GM12891 (cell line): ENCODE data around the gene PIM2.

Experiments
- DNase-seq: peaks from one replicate; pipeline ENCODE4 v3.0.0; 2011; ENCODE audit warnings: low spot score; ENCODE audit not compliant: insufficient read length
- FAIRE-seq: peaks from 2 replicates; lab custom pipeline; 2011; peaks lifted over from hg19 to GRCh38; lab: Jason Lieb, UNC
- PAX5 ChIP-seq: IDR thresholded peaks from 2 replicates; pipeline ENCODE4 v1.6.1; 2011; ENCODE audit warnings: low read length, moderate library complexity, mild to moderate bottlenecking; ENCODE audit not compliant: insufficient read depth, severe bottlenecking
- POLR2A ChIP-seq: IDR thresholded peaks from 2 replicates; pipeline ENCODE4 v1.6.1; 2011; ENCODE audit warnings: low read depth, low read length, control low read depth
- POLR2AphosphoS5 ChIP-seq: IDR thresholded peaks from 2 replicates; pipeline ENCODE4 v1.6.1; 2011; ENCODE audit warnings: low read depth, low read length, control low read depth
- POU2F2 ChIP-seq: IDR thresholded peaks from 2 replicates; pipeline ENCODE4 v1.6.1; 2011; ENCODE audit warnings: low read depth, mild to moderate bottlenecking, control low read depth, low read length, moderate library complexity
- SPI1 ChIP-seq: IDR thresholded peaks from 2 replicates; pipeline ENCODE4 v1.6.1; 2011; ENCODE audit warnings: low read depth, low read length, control low read depth
- TAF1 ChIP-seq: IDR thresholded peaks from 2 replicates; pipeline ENCODE4 v1.6.1; 2011; ENCODE audit warnings: low read depth, low read length, control low read depth

PIM2 gene

DNA sequence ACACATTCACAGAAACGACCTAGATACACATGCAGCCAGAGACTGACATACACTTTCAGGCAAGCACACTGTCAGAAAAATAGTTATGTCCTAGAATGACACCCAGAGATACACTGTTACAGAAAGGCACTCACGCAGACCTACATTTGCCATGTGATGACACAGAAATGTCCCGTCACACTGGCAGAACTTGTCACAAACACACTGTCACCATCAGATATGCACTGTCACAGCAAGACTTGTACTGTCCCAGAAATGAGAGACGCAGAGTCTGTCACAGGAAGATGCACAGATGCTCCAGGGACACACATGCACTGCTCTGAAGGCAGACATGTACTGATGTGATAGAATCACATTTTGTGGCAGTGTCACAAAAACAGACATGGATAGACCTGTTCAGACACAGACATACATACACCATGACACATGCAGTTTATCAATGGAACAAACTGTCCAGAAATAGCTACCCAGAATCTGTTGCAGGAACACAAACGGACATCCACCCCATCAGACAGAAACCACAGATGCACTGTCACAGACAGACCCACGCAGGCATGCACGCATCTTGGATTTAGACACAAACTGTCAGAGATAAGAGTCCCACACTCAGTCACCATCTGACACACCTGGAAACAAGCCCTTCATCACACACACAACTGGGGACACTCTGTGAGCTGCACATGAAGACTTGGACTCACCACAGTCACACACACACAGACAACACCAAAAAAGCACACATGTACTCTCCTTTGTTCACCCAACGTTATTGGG, 1.3 kb upstream of the PIM2 start:
- DNase-seq = no peak
- no peak for TF ChIP-seq TAF1
- TF ChIP-seq POLR2AphosphoS5 = peak; percentile 34
- TF ChIP-seq SPI1 = no peak
- TF ChIP-seq POU2F2 = no peak
- peak; percentile 96 for FAIRE-seq

DNA sequence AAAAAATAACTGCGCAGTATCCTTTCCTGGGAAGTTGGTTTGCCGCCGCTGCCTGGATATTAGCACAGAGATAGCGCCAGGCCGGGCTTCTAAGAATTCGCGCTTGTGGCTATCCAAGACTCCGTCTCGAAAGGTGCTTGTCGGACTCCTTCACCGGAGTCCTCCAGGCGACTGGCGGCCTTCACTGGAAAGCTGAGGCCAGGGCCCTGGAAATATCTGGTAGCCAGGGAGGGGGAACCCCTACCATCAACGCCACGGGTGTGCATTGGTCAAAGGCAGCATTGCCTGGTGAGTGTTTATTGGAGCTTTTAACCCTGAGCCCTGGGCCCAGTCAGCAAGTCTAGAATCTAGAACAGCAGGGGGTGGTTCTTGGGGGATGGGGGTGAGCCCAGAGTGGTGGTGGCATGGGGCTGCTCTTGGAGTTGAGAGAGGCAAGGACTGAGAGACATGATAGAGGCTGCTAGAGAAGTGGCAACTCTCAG, 577 bp upstream of the PIM2 start:
- TF ChIP-seq TAF1 = no peak
- no peak for TF ChIP-seq SPI1
- no peak for TF ChIP-seq POU2F2
- TF ChIP-seq POLR2A = no peak
- no peak for TF ChIP-seq POLR2AphosphoS5
- no peak for TF ChIP-seq PAX5
- FAIRE-seq (no peak), DNase-seq (no peak)

DNA sequence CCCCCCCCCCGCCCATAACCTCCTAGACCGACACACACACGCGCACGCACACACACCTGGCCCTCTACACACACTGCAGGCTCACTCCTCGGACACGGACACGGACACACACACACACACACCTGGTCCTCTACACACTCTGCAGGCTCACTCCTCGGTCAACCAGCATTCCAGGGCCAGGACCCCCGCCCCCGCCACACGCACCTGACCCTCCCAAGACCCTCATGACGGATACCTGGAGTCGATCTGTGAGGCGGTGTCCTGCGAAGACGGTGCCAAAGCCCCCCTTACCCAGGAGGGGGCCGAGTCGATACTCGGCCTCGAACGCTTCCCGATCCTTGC, 552 bp downstream of the PIM2 start:
- FAIRE-seq (no peak), DNase-seq (no peak)
- TF ChIP-seq TAF1 = no peak
- TF ChIP-seq PAX5 = no peak
- TF ChIP-seq POLR2A = no peak
- TF ChIP-seq SPI1 = no peak
- no peak for TF ChIP-seq POU2F2
- no peak for TF ChIP-seq POLR2AphosphoS5

DNA sequence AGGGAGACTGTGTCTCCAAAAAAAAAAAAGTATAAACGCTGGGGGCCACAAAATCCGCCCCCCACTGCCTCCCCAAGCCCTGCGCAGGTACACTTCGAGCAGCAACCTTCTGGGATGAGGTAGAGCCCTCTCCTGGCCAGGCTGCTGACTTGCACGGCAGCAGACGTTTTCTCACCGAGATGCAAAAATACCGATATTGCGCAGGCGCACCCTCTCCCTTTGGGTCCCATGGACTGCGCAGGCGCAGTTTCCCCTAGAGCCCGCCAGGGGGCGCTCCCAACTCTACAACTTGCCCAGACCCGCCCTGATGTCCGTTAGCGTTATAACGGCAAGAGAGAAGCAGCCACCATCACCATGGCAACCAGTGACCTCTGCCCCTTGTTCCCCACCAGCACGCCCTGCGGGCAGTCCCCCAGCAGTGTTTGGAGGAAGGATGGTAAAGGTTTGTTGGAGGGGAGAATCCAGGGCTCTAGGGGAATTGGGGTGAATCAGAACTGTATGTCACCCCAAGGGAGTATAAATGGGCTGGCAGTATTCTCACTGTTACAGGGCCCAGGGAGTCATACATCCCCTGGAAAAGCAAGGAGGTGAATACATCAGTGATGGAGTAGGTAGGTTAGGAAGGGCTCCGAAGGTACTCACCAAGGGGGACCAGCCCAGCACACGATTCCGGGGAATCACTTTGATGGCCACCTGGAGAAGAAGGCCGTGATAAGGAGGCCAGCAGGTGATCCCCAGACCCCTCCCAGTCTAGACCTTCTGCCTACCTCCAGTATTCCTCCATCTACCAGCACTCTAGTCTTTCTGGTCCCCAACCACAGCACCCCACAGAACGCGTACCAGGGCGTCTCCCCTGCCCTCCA, 1.5 kb downstream of the PIM2 start:
- TF ChIP-seq SPI1 = no peak
- TF ChIP-seq TAF1 = no peak
- no peak for TF ChIP-seq PAX5
- TF ChIP-seq POLR2AphosphoS5 = no peak
- no peak for TF ChIP-seq POU2F2
- no peak; the same call in 1 of the 2 replicates for TF ChIP-seq POLR2A
- DNase-seq (peak; percentile 51), FAIRE-seq (peak; percentile 100)

DNA sequence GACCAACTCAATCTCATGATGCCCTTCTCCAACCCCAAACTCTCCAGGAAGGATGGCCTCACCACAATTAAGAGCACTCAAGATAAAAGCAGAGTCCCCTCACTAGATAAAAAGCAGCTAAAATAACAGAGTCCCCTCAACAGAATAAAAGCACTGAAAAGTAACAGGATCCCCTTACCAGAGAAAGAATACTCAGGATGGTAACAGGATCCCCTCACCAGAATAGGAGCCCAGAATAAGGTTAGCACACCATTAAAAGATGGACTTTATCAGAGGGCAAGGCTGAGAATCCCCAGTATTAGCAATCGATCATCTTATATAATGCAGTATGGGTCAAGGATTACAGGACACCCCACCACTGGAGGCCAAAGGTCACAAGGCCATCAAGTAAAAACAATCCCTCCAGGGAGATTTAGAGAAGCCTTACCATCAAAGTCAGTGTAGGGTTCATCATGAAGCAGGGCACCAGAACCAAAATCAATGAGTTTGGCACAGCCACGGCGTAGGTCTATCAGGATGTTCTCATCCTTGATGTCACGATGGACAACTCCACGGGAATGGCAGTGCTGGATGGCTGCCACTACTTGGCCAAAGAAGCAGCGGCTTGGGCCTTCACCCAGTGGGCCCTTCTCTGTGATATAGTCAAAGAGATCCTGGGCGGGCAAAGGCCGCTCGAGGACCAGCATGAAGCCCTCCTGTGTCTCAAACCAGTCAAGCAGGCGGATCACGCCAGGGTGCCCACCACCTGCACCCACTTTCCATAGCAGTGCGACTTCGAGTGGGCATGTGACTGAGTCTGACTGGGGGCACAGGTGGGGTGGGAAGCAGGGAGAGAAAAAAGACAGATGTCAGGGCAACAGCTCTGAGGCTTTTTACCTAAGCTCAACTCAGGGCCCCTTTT, 4.0 kb downstream of the PIM2 start:
- DNase-seq (no peak), FAIRE-seq (no peak)
- TF ChIP-seq SPI1 (no peak), POU2F2 (no peak), TAF1 (no peak), PAX5 (no peak), POLR2AphosphoS5 (peak; percentile 64; the same call in 1 of the 2 replicates), POLR2A (peak; percentile 22; the same call in 1 of the 2 replicates)

DNA sequence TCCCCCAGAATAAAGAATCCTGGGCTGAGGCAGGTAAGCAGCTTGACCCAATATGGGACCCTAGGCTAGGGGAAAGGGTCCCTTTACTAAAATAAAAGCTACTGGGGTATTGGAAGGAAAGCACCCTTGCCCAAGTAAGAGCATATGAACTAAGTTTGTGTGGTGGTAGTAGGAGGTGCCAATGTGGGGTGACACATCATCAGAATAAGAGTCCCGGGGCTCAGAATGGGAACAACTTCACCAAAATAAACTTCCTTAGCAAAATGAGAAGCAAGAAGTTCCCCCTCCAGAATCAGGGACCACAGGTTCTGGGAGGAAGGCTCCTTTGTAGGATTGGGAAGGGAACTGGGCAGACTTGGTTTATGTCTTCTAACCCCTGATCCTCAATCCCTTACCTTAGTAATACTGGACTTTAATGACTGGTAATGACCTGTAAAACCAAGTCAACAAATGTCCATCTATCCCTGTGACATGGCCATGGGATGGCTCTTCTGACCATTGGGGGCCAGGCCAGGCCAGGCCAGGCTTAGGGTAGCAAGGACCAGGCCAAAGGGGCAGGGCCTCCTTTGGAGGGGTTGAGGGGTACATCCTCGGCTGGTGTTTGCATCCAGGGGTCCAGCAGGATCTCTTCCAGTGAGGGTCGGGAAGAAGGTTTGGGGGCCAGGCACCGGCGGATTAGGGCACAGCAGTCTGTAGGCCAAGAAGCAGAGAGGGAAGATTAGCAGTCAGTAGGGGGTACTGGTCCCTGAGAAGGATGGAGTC, 5.0 kb downstream of the PIM2 start:
- no peak for TF ChIP-seq POU2F2
- TF ChIP-seq PAX5 = no peak
- TF ChIP-seq POLR2A = peak; percentile 42; the same call in 1 of the 2 replicates
- TF ChIP-seq SPI1 = no peak
- DNase-seq (no peak), FAIRE-seq (no peak)

DNA sequence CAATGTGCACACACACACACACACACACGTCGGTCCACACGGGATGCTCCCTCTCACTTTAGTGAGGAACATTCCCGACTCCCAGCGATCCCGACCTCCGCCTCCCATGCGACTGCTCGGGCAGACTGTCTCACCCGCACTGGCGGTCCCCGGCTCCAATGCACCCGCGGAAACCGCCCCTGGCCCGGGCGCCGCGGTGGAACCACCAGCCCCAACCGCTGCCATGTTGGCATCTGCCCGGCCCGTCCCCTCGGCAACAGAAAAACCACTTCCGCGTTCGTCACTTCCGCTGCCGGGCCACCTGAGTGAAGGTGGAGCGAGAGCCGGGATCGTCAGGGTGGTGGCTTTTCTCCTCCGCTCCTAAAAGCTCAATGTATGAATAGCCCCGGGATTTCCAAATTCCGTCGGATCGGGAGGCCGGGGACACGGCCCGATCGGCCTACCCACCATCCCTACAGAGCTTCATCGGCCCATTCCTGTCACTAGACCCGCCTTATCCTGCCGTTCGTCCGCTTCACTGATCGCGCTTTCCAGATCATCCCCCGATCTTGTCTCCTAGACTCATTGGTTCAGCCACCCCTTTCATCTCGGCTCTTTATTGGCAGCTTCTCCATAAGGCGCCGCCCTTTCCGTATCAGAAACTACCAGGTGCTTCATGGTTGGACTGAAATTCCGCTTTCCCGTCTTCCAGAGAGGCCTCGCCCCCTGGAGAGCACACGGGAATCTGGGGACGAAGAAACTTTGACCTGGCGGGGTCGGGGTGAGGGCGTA, 7.2 kb downstream of the PIM2 start, which contains the start of gene SLC35A2:
Gene SLC35A2 (minus strand): TSS at position 235 of the 771 bp plus-strand sequence. CDS start 10 bp downstream, at position 225.
- FAIRE-seq = peak; percentile 98
- TF ChIP-seq TAF1 (peak; percentile 53; the same call in 1 of the 2 replicates), POLR2AphosphoS5 (peak; percentile 89), PAX5 (no peak), POLR2A (peak; percentile 64; the same call in 1 of the 2 replicates), POU2F2 (peak; percentile 65; the same call in 1 of the 2 replicates), SPI1 (peak; percentile 42; the same call in 1 of the 2 replicates)

DNA sequence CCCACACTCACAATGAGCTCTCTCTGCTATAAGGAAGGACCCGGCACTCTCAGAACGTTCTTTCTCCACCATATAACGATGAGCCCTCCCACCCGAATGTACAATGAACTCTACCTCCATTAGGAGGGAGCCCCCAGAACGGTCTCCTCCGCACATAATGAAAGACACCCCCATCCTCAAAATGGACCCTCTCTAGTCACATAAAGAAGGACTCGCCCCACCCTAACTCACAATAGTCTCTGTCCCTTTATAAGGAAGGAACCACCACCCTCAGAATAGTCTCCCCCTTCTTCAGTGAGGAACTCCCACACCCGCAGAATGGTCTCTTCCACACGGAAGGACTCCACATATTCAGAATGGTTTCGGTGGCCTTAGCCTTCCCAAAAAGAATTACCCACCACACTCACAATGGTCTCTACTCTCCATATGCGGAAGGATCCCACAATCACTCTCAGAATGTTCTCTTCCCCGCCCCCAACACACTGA, 7.9 kb downstream of the PIM2 start:
- no peak for TF ChIP-seq TAF1
- TF ChIP-seq POLR2AphosphoS5 = no peak
- TF ChIP-seq PAX5 = no peak
- no peak for TF ChIP-seq SPI1
- TF ChIP-seq POU2F2 = no peak
- no peak for TF ChIP-seq POLR2A
- DNase-seq (no peak), FAIRE-seq (no peak)

More for the DNA sequence above, 7.2 kb downstream of the PIM2 start, which contains the start of gene SLC35A2:
- DNase-seq = peak; percentile 72
